PC-3 (cell line): Measurements from ENCODE around the gene MDGA2. TPM values are rescaled to one million over a fixed set of nuclear protein-coding genes. Genes with fewer than 3 reads are reported as not detected.

Experiments used
- ATAC-seq: fragments of 200-7000 bp; cut with Tn5 transposase; 2 replicates; pipeline ENCODE4 v1.9.1; 2020; ENCODE audit warnings: mild to moderate bottlenecking, moderate library complexity
- BruUV-seq: library from RNA; stranded (reverse); fragments of 400-500 nt; replicated peaks from 2 replicates; lab custom pipeline; 2021; lab: Mats Ljungman, UMichigan
- CTCF ChIA-PET: fragments of 300-600 bp; sonication (Branson Sonifier 250); formaldehyde crosslinking; loops from one replicate; lab custom pipeline; 2022; ENCODE audit warnings: antibody characterized with exemption; lab: Charles Lee
- POLR2A ChIA-PET: fragments of 300-600 bp; sonication (Branson Sonifier 250); formaldehyde crosslinking; loops from one replicate; lab custom pipeline; 2022; ENCODE audit warnings: antibody characterized with exemption; ENCODE audit not compliant: unreplicated experiment; lab: Charles Lee
- DNase-seq: peaks from one replicate; pipeline ENCODE4 v3.0.0-alpha.2; 2015
- H2AFZ ChIP-seq: fragments of 300-600 bp; sonication (generic); 2 replicates; pipeline ENCODE4 v1.6.0; 2016; ENCODE audit warnings: antibody characterized with exemption, low read length
- H3F3A ChIP-seq: fragments of 300-600 bp; sonication (generic); one replicate; pipeline ENCODE4 v1.6.0; 2017; ENCODE audit warnings: antibody characterized with exemption, low read length, control low read depth, mild to moderate bottlenecking; ENCODE audit not compliant: unreplicated experiment
- H3K27ac ChIP-seq: fragments of 300-600 bp; sonication (generic); 2 replicates; pipeline ENCODE4 v1.5.1; 2016; ENCODE audit warnings: mild to moderate bottlenecking, low read length
- H3K27me3 ChIP-seq: fragments of 300-600 bp; sonication (generic); 2 replicates; pipeline ENCODE4 v1.6.1; 2016; ENCODE audit warnings: low read length, mixed read lengths
- H3K36me3 ChIP-seq: fragments of 300-600 bp; sonication (generic); 2 replicates; pipeline ENCODE4 v1.6.1; 2016; ENCODE audit warnings: low read depth, mixed run types, low read length, mixed read lengths
- H3K4me1 ChIP-seq: fragments of 300-600 bp; sonication (generic); 2 replicates; pipeline ENCODE4 v1.5.1; 2016; ENCODE audit warnings: low read length; ENCODE audit not compliant: insufficient read depth
- H3K4me2 ChIP-seq: fragments of 300-600 bp; sonication (generic); 2 replicates; pipeline ENCODE4 v1.6.0; 2016; ENCODE audit warnings: low read length
- H3K4me3 ChIP-seq: fragments of 300-600 bp; sonication (generic); 2 replicates; pipeline ENCODE4 v1.5.1; 2016; ENCODE audit warnings: mild to moderate bottlenecking, low read length, mixed read lengths
- H3K79me2 ChIP-seq: fragments of 300-600 bp; sonication (generic); 2 replicates; pipeline ENCODE4 v1.6.1; 2017; ENCODE audit warnings: low read length, mixed read lengths
- H3K9ac ChIP-seq: fragments of 300-600 bp; sonication (generic); 2 replicates; pipeline ENCODE4 v1.6.0; 2016; ENCODE audit warnings: mild to moderate bottlenecking, low read length
- H3K9me2 ChIP-seq: fragments of 300-600 bp; sonication (generic); replicated peaks from 2 replicates; pipeline ENCODE4 v1.6.1; 2016; ENCODE audit warnings: mixed run types, low read length, mixed read lengths
- H3K9me3 ChIP-seq: fragments of 300-600 bp; sonication (generic); 2 replicates; pipeline ENCODE4 v1.6.1; 2016; ENCODE audit warnings: low read length, mixed read lengths
- H4K20me1 ChIP-seq: fragments of 300-600 bp; sonication (generic); 2 replicates; pipeline ENCODE4 v1.6.1; 2016; ENCODE audit warnings: low read length, mixed read lengths
- EZH2 ChIP-seq: fragments of 300-600 bp; sonication (generic); IDR thresholded peaks from one replicate; pipeline ENCODE4 v1.6.1; 2017; ENCODE audit warnings: antibody characterized with exemption, mild to moderate bottlenecking, low read length; ENCODE audit not compliant: unreplicated experiment
- EZH2phosphoT487 ChIP-seq: fragments of 300-600 bp; sonication (generic); IDR thresholded peaks from 2 replicates; pipeline ENCODE4 v1.6.1; 2018; ENCODE audit warnings: mild to moderate bottlenecking, antibody characterized with exemption, low read length, borderline replicate concordance
- intact Hi-C: fragments of 100-400 bp; cut with micrococcal nuclease; formaldehyde crosslinking; loops from 2 replicates; pipeline ENCODE4 v1.9.0; 2023
- total RNA-seq: library from RNA; depleted of rRNA; stranded (reverse); fragments of >200 nt; gene quantifications from 2 replicates; pipeline ENCODE4 v1.2.3, GENCODE V29; 2014
- TF ChIP-seq, protein P1 (sequence below): fragments of 300-600 bp; sonication (generic); conservative IDR thresholded peaks from 2 replicates; pipeline ENCODE4 v1.5.1; 2017; ENCODE audit warnings: antibody characterized with exemption, low read depth, mild to moderate bottlenecking, low read length

The MDGA2 gene
- total RNA-seq, 1 experiment from 2014 or later = 0.04 TPM

DNA sequence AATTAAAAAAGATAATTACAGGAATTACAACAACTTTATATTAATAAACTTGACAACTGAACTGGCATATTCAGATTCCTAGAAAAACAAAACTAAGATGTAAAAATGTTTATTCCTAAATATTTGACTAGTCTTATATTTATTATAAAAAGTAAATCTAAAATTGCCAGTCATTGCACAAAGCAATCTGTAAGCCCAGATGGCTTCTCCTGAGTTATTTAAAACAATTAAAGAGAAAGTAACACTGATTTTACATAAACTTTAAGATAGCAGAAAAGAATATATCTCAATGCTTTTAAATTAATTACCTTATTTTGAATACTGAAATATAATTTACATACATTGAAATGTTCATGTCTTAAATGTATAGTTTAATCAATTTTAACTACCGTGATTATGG is 589.7 kb downstream of the MDGA2 start:
- no peak overlapping the region for H3K4me2 ChIP-seq
- H3K79me2 ChIP-seq = no peaks in the 10 kb centered on the region
- no peaks in the 10 kb centered on the region for H3K9me2 ChIP-seq
- no peak overlapping the region for H3K4me3 ChIP-seq
- H3K4me1 ChIP-seq = no peaks in the 10 kb centered on the region
- no peak for TF ChIP-seq EZH2phosphoT487
- no peaks in the 10 kb centered on the region for H3F3A ChIP-seq
- CTCF ChIA-PET = no interaction called here
- no peak for DNase-seq
- H4K20me1 ChIP-seq = no peaks in the 10 kb centered on the region
- 0 out of 2 replicates have a peak, but pooled peaks cover 2% of the 10 kb centered on the region for H3K27me3 ChIP-seq
- H3K36me3 ChIP-seq = no peaks in the 10 kb centered on the region
- POLR2A ChIA-PET = no interaction called here
- H3K9ac ChIP-seq = no peak overlapping the region
- no peak overlapping the region for H2AFZ ChIP-seq
- intact Hi-C loops = no loop called here
- no TSS peak for BruUV-seq
- no peaks in the 10 kb centered on the region for H3K9me3 ChIP-seq
- ATAC-seq = no peak
- H3K27ac ChIP-seq = no peak overlapping the region

DNA sequence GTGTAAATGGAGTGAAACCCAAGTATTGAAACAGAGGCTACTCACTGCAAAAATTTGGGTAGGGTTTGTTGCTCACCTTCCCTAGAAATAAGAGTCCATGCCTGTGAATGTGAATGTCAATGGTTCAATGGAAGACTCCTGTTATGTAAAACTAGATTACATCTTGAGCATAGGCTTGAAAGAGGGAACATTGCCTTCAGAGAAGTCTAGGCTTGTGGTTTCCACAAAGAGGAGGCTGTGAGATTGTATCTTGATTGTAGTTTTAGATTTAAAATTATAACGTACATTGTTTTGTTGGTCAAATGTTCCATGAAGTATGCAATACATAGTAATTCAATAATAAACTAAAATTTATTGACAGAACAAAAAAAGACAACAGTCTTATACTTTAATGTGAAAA is 610.1 kb downstream of the MDGA2 start:
- Histone ChIP-seq H3F3A (no peaks in the 10 kb centered on the region), H3K27ac (no peak overlapping the region), H3K79me2 (no peaks in the 10 kb centered on the region), H3K36me3 (no peaks in the 10 kb centered on the region), H2AFZ (no peak overlapping the region), H3K9ac (no peak overlapping the region), H4K20me1 (no peaks in the 10 kb centered on the region), H3K27me3 (0 out of 2 replicates have a peak, but pooled peaks cover 4% of the 10 kb centered on the region), H3K9me2 (no peaks in the 10 kb centered on the region), H3K4me2 (no peak overlapping the region), H3K9me3 (no peaks in the 10 kb centered on the region; the same call in 1 of the 2 replicates), H3K4me1 (no peaks in the 10 kb centered on the region), H3K4me3 (no peak overlapping the region)
- POLR2A ChIA-PET = no interaction called here
- no peak for ATAC-seq
- no TSS peak for BruUV-seq
- intact Hi-C loops = no loop called here
- TF ChIP-seq EZH2phosphoT487 (no peak), EZH2 (no peak)
- TF ChIP-seq, protein P1, sequence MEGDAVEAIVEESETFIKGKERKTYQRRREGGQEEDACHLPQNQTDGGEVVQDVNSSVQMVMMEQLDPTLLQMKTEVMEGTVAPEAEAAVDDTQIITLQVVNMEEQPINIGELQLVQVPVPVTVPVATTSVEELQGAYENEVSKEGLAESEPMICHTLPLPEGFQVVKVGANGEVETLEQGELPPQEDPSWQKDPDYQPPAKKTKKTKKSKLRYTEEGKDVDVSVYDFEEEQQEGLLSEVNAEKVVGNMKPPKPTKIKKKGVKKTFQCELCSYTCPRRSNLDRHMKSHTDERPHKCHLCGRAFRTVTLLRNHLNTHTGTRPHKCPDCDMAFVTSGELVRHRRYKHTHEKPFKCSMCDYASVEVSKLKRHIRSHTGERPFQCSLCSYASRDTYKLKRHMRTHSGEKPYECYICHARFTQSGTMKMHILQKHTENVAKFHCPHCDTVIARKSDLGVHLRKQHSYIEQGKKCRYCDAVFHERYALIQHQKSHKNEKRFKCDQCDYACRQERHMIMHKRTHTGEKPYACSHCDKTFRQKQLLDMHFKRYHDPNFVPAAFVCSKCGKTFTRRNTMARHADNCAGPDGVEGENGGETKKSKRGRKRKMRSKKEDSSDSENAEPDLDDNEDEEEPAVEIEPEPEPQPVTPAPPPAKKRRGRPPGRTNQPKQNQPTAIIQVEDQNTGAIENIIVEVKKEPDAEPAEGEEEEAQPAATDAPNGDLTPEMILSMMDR = no peak
- CTCF ChIA-PET = no interaction called here
- no peak for DNase-seq

DNA sequence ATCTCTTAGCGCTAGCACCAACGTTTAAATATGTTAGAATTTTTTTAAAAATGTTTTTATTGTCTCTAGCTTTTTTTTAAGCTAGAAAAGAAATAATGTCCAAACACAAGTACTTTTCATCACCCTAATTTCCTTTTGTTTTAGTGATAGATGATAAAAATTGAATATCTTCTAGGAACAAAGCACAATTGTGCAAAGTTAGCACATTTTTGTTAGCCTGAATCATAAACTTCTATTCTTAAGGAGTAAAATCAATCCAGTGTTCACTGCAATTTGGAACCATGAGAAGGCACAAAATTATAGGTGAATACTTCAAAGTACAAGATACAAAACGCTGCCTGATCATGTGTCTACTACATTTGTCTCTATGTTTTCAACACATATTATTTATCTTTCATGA is 615.4 kb downstream of the MDGA2 start:
- intact Hi-C loops = no loop called here
- Histone ChIP-seq H3K27me3 (no peaks in the 10 kb centered on the region), H2AFZ (no peak overlapping the region), H3K27ac (no peak overlapping the region), H3K4me3 (no peak overlapping the region), H3K4me1 (no peaks in the 10 kb centered on the region), H4K20me1 (no peaks in the 10 kb centered on the region), H3K9me3 (no peaks in the 10 kb centered on the region), H3K9ac (no peak overlapping the region), H3K9me2 (no peaks in the 10 kb centered on the region), H3K36me3 (no peaks in the 10 kb centered on the region), H3K4me2 (no peak overlapping the region), H3F3A (no peaks in the 10 kb centered on the region), H3K79me2 (no peaks in the 10 kb centered on the region)
- ATAC-seq (no peak), DNase-seq (no peak)
- TF ChIP-seq, protein P1 = no peak
- no peak for TF ChIP-seq EZH2phosphoT487
- TF ChIP-seq EZH2 = no peak
- no TSS peak for BruUV-seq
- CTCF ChIA-PET = no interaction called here
- POLR2A ChIA-PET = no interaction called here
